ENCODE results near the gene LNX1. TPM values are rescaled to one million over a fixed set of nuclear protein-coding genes. Genes with fewer than 3 reads are reported as not detected.

LNX1 gene
- polyA plus RNA-seq, 1 of the 3 experiments (the other 2 are of a cell fraction), result 0.16 TPM

DNA sequence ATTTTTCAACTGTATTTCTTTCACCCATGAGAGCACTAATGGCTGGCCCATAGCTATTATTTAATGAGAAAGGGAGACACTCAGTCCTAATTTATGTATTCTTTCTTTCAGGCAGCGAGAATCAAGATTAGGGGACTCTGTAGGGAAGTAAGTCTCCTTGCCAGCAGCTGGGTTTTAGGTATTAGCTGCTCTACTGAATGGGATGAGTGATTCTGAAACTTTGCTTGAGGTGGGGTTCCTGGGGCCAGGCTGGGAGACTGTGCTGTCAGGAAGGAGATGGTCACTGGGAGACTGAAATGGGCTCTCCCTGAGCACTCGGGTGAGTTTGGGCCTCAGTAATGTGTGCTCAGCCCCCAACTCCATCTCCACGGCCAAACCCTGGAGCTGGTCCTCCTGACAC is 78.7 kb downstream of the LNX1 start:
- Histone ChIP-seq H3K4me3 (ENCODE audit: low read depth in 2 of 2, low read length in 1 of 2) (no peak overlapping the region), H3K79me2 (ENCODE audit: insufficient read depth) (no peaks in the 10 kb centered on the region), H3F3A (replicated peaks; ENCODE audit: insufficient read depth) (no peaks in the 10 kb centered on the region), H2AFZ (ENCODE audit: low read depth) (no peak overlapping the region), H3K4me2 (no peak overlapping the region), H3K9me2 (no peaks in the 10 kb centered on the region), H3K27ac (ENCODE audit: low read depth in 2 of 2, low read length in 1 of 2) (no peak overlapping the region), H3K4me1 (ENCODE audit: control insufficient read depth in 1 of 2, insufficient read depth in 2 of 2, low read depth in 1 of 2, low read length in 1 of 2) (no peaks in the 10 kb centered on the region), H3K9ac (no peak overlapping the region), H3K36me3 (replicated peaks in 1 of 2; ENCODE audit: control insufficient read depth in 1 of 2, insufficient read depth in 2 of 2, low read length in 1 of 2) (no peaks in the 10 kb centered on the region), H3K27me3 (ENCODE audit: insufficient read depth) (no peaks in the 10 kb centered on the region), H3K9me3 (no peaks in the 10 kb centered on the region), H4K20me1 (ENCODE audit: insufficient read depth) (no peaks in the 10 kb centered on the region)
- WGBS (ENCODE audit: low lambda C conversion rate), result 0% methylated on average over 2 of the region's 3 CpGs
- TF ChIP-seq NRF1 (IDR thresholded peaks at IDR 0.05; ENCODE audit: low read depth, low read length) (no peak), NFIC (IDR thresholded peaks at IDR 0.05; ENCODE audit: borderline replicate concordance) (no peak), POLR2AphosphoS5 (IDR thresholded peaks at IDR 0.05; ENCODE audit: low read depth, low read length) (no peak), MEF2A (IDR thresholded peaks at IDR 0.05; ENCODE audit: borderline replicate concordance, low read depth) (no peak), GABPA (IDR thresholded peaks at IDR 0.05; ENCODE audit: low read depth) (no peak), SIN3A (IDR thresholded peaks at IDR 0.05; ENCODE audit: borderline replicate concordance, low read depth, low read length) (no peak)
- ChIA-PET POLR2A (no interaction called here), CTCF (interaction anchor here (1.2 kb wide), 1 partner anchor 16 kb away, joined by 4 read pairs; no protein-coding TSS in a partner anchor)
- no peak for DNase-seq

DNA sequence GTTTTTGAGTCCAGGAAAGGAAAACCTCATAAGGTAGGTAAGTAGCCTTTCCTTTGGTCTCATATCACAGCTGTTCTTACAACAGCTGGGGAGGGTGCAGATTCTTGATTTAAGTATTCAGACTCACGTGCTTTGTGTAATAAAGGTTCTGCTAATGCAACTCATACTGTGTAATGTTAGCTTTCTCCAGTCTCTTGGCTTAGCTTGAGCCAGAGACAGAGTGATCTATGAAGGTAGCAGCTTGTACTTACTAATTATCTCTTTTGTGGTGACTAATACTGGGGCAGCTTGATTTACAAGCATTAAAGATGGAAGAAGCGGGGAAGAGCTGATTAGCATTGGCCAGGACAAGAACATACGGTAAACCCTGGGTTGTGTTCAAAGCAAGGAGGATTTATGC is 80.3 kb downstream of the LNX1 start:
- Histone ChIP-seq H3F3A (replicated peaks; ENCODE audit: insufficient read depth) (no peaks in the 10 kb centered on the region), H3K9me3 (no peaks in the 10 kb centered on the region), H3K79me2 (ENCODE audit: insufficient read depth) (no peaks in the 10 kb centered on the region), H3K27me3 (ENCODE audit: insufficient read depth) (no peaks in the 10 kb centered on the region), H3K36me3 (replicated peaks in 1 of 2; ENCODE audit: control insufficient read depth in 1 of 2, insufficient read depth in 2 of 2, low read length in 1 of 2) (no peaks in the 10 kb centered on the region), H3K9me2 (no peaks in the 10 kb centered on the region), H4K20me1 (ENCODE audit: insufficient read depth) (no peaks in the 10 kb centered on the region), H3K4me1 (ENCODE audit: control insufficient read depth in 1 of 2, insufficient read depth in 2 of 2, low read depth in 1 of 2, low read length in 1 of 2) (no peaks in the 10 kb centered on the region), H3K4me3 (ENCODE audit: low read depth in 2 of 2, low read length in 1 of 2) (no peak overlapping the region), H3K4me2 (no peak overlapping the region), H3K9ac (no peak overlapping the region), H3K27ac (ENCODE audit: low read depth in 2 of 2, low read length in 1 of 2) (no peak overlapping the region), H2AFZ (ENCODE audit: low read depth) (no peak overlapping the region)
- ChIA-PET CTCF (interaction anchor here (1.7 kb wide), 2 partner anchors 17 to 20 kb away, joined by 4 to 9 read pairs; no protein-coding TSS in a partner anchor), POLR2A (no interaction called here)
- 50% methylated on average over 3 of the region's 3 CpGs for WGBS (ENCODE audit: low lambda C conversion rate)
- no peak for DNase-seq
- TF ChIP-seq TCF12 (IDR thresholded peaks at IDR 0.05) (no peak), FOXJ3 (CRISPR knock-in tag; IDR thresholded peaks at IDR 0.05) (no peak), MEF2A (IDR thresholded peaks at IDR 0.05; ENCODE audit: borderline replicate concordance, low read depth) (no peak), MXI1 (IDR thresholded peaks at IDR 0.05; ENCODE audit: low read depth, low read length) (no peak), SMC3 (IDR thresholded peaks at IDR 0.05; ENCODE audit: low read depth, low read length) (no peak), NRF1 (IDR thresholded peaks at IDR 0.05; ENCODE audit: low read depth, low read length) (no peak), POLR2AphosphoS5 (IDR thresholded peaks at IDR 0.05; ENCODE audit: low read depth, low read length) (no peak), YY1 (IDR thresholded peaks at IDR 0.05; ENCODE audit: low read depth) (no peak), EP300 (IDR thresholded peaks at IDR 0.05; ENCODE audit: borderline replicate concordance in 1 of 2, low read depth in 1 of 2, low read length in 1 of 2) (no peak), FOXM1 (IDR thresholded peaks at IDR 0.05; ENCODE audit: low read depth) (no peak), NFIC (IDR thresholded peaks at IDR 0.05; ENCODE audit: borderline replicate concordance) (no peak), GATA2 (CRISPR knock-in tag; IDR thresholded peaks at IDR 0.05) (no peak)
- TF ChIP-seq, protein P1, sequence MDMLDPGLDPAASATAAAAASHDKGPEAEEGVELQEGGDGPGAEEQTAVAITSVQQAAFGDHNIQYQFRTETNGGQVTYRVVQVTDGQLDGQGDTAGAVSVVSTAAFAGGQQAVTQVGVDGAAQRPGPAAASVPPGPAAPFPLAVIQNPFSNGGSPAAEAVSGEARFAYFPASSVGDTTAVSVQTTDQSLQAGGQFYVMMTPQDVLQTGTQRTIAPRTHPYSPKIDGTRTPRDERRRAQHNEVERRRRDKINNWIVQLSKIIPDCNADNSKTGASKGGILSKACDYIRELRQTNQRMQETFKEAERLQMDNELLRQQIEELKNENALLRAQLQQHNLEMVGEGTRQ (IDR thresholded peaks at IDR 0.05; ENCODE audit: borderline replicate concordance, low read depth, low read length), result no peak
- TF ChIP-seq, protein P2, sequence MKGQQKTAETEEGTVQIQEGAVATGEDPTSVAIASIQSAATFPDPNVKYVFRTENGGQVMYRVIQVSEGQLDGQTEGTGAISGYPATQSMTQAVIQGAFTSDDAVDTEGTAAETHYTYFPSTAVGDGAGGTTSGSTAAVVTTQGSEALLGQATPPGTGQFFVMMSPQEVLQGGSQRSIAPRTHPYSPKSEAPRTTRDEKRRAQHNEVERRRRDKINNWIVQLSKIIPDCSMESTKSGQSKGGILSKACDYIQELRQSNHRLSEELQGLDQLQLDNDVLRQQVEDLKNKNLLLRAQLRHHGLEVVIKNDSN (IDR thresholded peaks at IDR 0.05; ENCODE audit: borderline replicate concordance, low read depth), result no peak
- TF ChIP-seq, protein P3, sequence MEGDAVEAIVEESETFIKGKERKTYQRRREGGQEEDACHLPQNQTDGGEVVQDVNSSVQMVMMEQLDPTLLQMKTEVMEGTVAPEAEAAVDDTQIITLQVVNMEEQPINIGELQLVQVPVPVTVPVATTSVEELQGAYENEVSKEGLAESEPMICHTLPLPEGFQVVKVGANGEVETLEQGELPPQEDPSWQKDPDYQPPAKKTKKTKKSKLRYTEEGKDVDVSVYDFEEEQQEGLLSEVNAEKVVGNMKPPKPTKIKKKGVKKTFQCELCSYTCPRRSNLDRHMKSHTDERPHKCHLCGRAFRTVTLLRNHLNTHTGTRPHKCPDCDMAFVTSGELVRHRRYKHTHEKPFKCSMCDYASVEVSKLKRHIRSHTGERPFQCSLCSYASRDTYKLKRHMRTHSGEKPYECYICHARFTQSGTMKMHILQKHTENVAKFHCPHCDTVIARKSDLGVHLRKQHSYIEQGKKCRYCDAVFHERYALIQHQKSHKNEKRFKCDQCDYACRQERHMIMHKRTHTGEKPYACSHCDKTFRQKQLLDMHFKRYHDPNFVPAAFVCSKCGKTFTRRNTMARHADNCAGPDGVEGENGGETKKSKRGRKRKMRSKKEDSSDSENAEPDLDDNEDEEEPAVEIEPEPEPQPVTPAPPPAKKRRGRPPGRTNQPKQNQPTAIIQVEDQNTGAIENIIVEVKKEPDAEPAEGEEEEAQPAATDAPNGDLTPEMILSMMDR (IDR thresholded peaks at IDR 0.05), result no peak
- TF ChIP-seq, protein P4, sequence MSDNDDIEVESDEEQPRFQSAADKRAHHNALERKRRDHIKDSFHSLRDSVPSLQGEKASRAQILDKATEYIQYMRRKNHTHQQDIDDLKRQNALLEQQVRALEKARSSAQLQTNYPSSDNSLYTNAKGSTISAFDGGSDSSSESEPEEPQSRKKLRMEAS (IDR thresholded peaks at IDR 0.05; ENCODE audit: low read depth), result no peak
- TF ChIP-seq, protein P5, sequence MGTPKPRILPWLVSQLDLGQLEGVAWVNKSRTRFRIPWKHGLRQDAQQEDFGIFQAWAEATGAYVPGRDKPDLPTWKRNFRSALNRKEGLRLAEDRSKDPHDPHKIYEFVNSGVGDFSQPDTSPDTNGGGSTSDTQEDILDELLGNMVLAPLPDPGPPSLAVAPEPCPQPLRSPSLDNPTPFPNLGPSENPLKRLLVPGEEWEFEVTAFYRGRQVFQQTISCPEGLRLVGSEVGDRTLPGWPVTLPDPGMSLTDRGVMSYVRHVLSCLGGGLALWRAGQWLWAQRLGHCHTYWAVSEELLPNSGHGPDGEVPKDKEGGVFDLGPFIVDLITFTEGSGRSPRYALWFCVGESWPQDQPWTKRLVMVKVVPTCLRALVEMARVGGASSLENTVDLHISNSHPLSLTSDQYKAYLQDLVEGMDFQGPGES (IDR thresholded peaks at IDR 0.05; ENCODE audit: low read depth, low read length), result no peak
- TF ChIP-seq, protein P6, sequence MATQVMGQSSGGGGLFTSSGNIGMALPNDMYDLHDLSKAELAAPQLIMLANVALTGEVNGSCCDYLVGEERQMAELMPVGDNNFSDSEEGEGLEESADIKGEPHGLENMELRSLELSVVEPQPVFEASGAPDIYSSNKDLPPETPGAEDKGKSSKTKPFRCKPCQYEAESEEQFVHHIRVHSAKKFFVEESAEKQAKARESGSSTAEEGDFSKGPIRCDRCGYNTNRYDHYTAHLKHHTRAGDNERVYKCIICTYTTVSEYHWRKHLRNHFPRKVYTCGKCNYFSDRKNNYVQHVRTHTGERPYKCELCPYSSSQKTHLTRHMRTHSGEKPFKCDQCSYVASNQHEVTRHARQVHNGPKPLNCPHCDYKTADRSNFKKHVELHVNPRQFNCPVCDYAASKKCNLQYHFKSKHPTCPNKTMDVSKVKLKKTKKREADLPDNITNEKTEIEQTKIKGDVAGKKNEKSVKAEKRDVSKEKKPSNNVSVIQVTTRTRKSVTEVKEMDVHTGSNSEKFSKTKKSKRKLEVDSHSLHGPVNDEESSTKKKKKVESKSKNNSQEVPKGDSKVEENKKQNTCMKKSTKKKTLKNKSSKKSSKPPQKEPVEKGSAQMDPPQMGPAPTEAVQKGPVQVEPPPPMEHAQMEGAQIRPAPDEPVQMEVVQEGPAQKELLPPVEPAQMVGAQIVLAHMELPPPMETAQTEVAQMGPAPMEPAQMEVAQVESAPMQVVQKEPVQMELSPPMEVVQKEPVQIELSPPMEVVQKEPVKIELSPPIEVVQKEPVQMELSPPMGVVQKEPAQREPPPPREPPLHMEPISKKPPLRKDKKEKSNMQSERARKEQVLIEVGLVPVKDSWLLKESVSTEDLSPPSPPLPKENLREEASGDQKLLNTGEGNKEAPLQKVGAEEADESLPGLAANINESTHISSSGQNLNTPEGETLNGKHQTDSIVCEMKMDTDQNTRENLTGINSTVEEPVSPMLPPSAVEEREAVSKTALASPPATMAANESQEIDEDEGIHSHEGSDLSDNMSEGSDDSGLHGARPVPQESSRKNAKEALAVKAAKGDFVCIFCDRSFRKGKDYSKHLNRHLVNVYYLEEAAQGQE (IDR thresholded peaks at IDR 0.05; ENCODE audit: low read depth, low read length), result no peak

Measured in SK-N-SH (cell line).